NT2/D1 (cell line): Measurements from ENCODE around the gene STXBP2.
A peak's percentile ranks its signal among the peaks of the same experiment; 100 is the strongest.

Experiments used
- DNase-seq: peaks from one replicate; pipeline ENCODE4 v3.0.0-alpha.2; 2011; ENCODE audit warnings: low read depth, low spot score
- H3K27me3 ChIP-seq: 2 replicates; pipeline ENCODE4 v1.6.0; 2011; ENCODE audit warnings: mild to moderate bottlenecking; ENCODE audit not compliant: insufficient read length, insufficient read depth
- H3K36me3 ChIP-seq: 2 replicates; pipeline ENCODE4 v1.6.1; 2011; ENCODE audit warnings: mild to moderate bottlenecking, low read length, mixed read lengths; ENCODE audit not compliant: insufficient read depth, insufficient read length
- H3K4me1 ChIP-seq: 2 replicates; pipeline ENCODE4 v1.5.1; 2011; ENCODE audit not compliant: insufficient read depth, insufficient read length
- H3K4me3 ChIP-seq: 2 replicates; pipeline ENCODE4 v1.5.1; 2011; ENCODE audit warnings: low read depth; ENCODE audit not compliant: insufficient read length
- H3K9ac ChIP-seq: 2 replicates; pipeline ENCODE4 v1.6.0; 2011; ENCODE audit warnings: low read depth; ENCODE audit not compliant: insufficient read length
- H3K9me3 ChIP-seq: 2 replicates; pipeline ENCODE4 v1.5.1; 2011; ENCODE audit warnings: mild to moderate bottlenecking, low read length; ENCODE audit not compliant: insufficient read depth
- SUZ12 ChIP-seq: IDR thresholded peaks from 2 replicates; pipeline ENCODE4 v1.6.1; 2011; ENCODE audit not compliant: insufficient read length, insufficient read depth; ENCODE audit errors: extremely low read depth
- YY1 ChIP-seq: IDR thresholded peaks from 2 replicates; pipeline ENCODE4 v1.6.1; 2011; ENCODE audit not compliant: insufficient read length, insufficient read depth
- ZNF274 ChIP-seq: IDR thresholded peaks from 2 replicates; pipeline ENCODE4 v1.6.1; 2011; ENCODE audit warnings: mild to moderate bottlenecking, low read depth, low read length

The STXBP2 gene

DNA sequence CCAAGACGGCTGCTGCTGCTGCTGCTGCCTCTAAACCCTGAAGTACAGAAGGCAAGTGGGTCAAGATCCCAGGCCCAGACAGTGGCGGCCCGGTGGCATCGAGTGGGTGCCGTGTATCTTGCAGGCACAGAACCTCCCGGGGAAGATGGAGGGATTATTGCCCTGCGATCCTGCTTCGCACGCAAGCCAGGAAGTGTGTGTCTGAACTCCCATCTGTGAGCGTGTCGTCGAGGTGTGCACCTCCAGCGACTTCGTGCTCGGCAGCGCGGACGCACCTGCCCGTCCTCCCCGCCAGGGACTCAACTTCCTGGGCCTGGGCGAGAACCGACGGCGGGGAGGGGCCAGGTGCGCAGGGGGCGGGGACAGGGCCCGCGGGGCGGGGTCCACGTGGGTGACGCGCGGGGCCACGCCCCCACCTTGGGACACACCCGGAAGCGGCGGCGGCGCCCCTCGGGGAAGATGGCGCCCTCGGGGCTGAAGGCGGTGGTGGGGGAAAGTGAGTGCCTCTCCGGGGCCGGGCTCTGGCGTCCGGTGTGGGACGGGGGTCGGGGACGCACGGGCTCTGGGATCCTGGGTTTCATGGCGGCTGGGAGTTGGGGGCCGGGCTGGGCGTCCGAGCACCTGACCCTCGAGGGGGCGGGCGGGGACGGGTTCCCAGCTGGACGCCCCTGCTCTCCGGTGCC, at the start of gene STXBP2:
Gene STXBP2 (plus strand): TSS at position 420 of the 683 bp plus-strand sequence. CDS start 40 bp downstream, at position 460.
- no peaks in the 10 kb centered on the region for H3K9me3 ChIP-seq
- DNase-seq = peak; percentile 60
- H3K36me3 ChIP-seq = peaks cover 22% of the 10 kb centered on the region
- H3K27me3 ChIP-seq = peaks cover 32% of the 10 kb centered on the region
- H3K4me1 ChIP-seq = peaks cover 9% of the 10 kb centered on the region
- TF ChIP-seq ZNF274 = no peak
- no peak for TF ChIP-seq SUZ12
- peak; percentile 42 for TF ChIP-seq YY1
- H3K9ac ChIP-seq = peak within 1 kb of the TSS; percentile 91
- peak within 1 kb of the TSS; percentile 81 for H3K4me3 ChIP-seq

DNA sequence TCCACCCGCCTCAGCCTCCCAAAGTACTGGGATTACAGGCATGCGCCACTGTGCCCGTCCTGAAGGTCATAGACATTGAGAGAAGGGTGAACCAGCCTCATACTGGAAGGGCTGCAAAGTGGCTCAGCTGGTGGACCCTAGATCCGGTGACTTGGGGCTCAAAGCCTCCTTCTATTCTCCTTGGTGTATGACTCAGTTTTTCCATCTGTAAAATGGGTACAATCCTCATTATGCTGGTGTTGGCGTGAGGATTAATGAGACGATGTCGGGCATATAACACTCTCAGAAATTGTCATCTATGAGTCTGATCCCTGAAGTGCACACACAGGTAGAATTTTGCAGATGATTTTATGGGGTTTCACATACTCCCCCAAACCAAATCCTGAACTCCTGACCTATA, 47.1 kb upstream of the STXBP2 start:
- Histone ChIP-seq H3K9ac (no peak overlapping the region), H3K4me1 (peaks cover 6% of the 10 kb centered on the region), H3K36me3 (no peaks in the 10 kb centered on the region), H3K27me3 (peaks cover 2% of the 10 kb centered on the region), H3K4me3 (no peak overlapping the region), H3K9me3 (no peaks in the 10 kb centered on the region)
- TF ChIP-seq ZNF274 (no peak), YY1 (no peak), SUZ12 (no peak)
- no peak for DNase-seq

DNA sequence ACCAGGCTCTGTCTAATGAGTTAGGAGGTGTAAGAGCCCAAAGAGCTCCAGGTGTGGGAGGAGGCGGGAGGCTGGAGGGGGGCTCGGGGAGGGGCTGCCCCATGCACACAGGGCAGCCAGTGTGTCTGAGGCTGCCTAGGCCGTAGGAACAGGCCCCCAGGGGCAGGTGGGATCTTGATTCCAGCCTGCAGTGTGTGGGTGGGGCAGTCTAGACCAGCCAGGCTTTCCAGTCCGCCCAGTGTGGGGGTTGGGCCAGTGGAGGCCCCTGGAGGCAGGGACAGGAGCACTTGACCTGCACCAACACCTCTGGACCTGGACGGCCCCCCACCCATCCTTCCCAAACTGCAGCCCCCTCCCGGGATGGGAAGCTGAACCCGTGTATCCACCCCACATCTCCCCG, 46.7 kb upstream of the STXBP2 start:
- DNase-seq = no peak
- no peaks in the 10 kb centered on the region for H3K9me3 ChIP-seq
- H3K4me1 ChIP-seq = peaks cover 6% of the 10 kb centered on the region
- no peaks in the 10 kb centered on the region for H3K36me3 ChIP-seq
- peaks cover 5% of the 10 kb centered on the region for H3K27me3 ChIP-seq
- H3K4me3 ChIP-seq = no peak overlapping the region
- H3K9ac ChIP-seq = no peak overlapping the region
- TF ChIP-seq SUZ12 = no peak
- TF ChIP-seq YY1 = no peak
- no peak for TF ChIP-seq ZNF274

DNA sequence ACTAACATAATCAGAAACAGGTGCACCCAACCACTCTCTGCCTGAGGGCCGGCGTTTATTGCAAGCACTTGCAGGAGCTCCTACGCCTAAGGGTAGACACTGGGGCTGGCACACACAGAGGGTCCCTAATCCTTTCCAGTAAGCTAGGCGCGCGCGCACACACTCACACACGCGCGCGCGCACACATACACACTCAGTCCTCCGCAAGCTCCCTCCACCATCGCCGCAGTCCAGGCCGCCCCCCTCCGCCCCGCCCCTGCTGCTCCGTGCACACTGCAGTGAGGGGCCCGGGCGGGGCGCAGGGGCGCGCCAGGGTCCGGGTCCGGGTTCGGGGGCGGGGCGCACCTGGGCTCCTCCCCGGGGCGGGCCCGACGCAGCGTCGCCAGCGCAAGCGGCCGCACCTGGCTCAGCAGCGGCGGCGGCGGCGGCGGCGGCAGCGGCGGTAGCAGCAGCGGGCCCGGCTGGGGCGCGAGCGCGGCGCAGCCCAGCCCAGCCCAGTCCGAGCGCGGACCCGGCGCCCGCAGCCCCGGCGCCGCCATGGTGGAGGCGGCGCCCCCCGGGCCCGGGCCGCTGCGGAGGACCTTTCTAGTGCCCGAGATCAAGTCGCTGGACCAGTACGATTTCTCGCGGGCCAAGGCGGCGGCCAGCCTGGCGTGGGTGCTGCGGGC, 41.3 kb upstream of the STXBP2 start, which contains the start of gene CAMSAP3:
Gene CAMSAP3 (plus strand): TSS at position 398 of the 668 bp plus-strand sequence. CDS start 140 bp downstream, at position 538.
- TF ChIP-seq ZNF274 = no peak
- no peak for TF ChIP-seq YY1
- TF ChIP-seq SUZ12 = no peak
- Histone ChIP-seq H3K27me3 (peaks cover 20% of the 10 kb centered on the region), H3K9me3 (no peaks in the 10 kb centered on the region), H3K4me1 (peaks cover 15% of the 10 kb centered on the region), H3K4me3 (peak within 1 kb of the TSS; percentile 61), H3K36me3 (no peaks in the 10 kb centered on the region), H3K9ac (peak within 1 kb of the TSS; percentile 80)
- peak; percentile 20 for DNase-seq

DNA sequence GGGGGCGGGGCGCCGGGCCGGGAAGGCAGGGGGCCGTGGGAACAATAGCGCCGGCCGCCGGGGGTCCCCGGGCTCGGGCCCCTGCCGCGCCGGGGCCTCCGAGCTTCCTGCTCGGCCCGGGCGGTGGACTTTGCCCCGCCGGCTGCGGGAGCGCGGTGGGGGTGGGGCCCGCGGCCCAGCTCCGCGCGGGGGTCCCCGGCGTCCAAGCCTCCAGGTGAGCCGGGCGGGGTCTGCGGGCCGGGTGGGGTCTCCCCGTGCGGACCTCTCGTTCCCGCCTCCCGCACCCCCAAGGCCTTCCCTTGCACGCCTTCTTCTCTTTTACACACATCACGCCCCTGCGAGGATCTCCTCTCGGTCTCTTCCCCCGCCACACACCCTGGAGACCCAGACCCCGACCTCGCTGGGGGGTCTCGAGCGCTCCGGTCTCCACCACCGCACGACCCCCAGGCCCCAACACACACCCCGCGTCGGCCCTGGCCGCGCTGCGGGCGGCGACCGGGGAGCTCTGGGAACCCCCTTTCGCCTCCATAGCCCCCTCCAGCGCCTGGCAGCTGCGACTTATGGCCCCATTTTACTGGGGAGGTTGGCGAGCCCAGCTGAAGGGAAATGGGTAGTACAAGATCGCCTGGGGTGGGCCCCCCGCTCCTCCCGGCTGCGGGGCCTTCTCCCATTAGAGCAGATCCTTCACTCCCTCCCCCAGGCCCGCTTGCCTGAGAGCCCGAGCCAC, 40.5 kb upstream of the STXBP2 start:
- Histone ChIP-seq H3K4me1 (peaks cover 12% of the 10 kb centered on the region), H3K36me3 (no peaks in the 10 kb centered on the region), H3K4me3 (peak overlapping the region; percentile 61), H3K9me3 (no peaks in the 10 kb centered on the region), H3K27me3 (peaks cover 20% of the 10 kb centered on the region), H3K9ac (peak overlapping the region; percentile 80)
- DNase-seq = no peak
- no peak for TF ChIP-seq YY1
- TF ChIP-seq SUZ12 = no peak
- TF ChIP-seq ZNF274 = no peak

DNA sequence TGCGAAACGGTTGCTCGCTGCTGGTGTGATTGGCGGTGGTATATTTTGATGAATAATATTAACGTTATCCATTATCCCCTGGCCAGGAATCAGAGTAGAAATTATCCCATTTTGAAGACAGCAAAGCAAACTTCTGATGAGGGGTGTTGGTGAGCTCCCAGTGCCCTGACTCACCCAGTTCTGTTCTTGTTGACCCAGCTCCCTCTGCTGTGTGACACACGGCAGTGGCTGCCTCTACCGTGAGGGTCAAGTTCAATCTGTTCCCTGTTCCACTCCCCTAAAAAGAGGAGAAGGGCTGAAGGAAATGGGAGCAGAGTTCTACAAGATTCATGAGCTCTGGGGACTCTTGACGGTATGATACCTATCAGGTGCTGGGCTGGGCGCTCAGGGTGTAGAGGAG, 39.2 kb upstream of the STXBP2 start:
- no peak for TF ChIP-seq ZNF274
- no peak for TF ChIP-seq YY1
- TF ChIP-seq SUZ12 = no peak
- H3K4me1 ChIP-seq = peaks cover 12% of the 10 kb centered on the region
- H3K9me3 ChIP-seq = no peaks in the 10 kb centered on the region
- H3K4me3 ChIP-seq = no peak overlapping the region
- no peak for DNase-seq
- no peaks in the 10 kb centered on the region for H3K36me3 ChIP-seq
- H3K27me3 ChIP-seq = peaks cover 20% of the 10 kb centered on the region
- no peak overlapping the region for H3K9ac ChIP-seq

DNA sequence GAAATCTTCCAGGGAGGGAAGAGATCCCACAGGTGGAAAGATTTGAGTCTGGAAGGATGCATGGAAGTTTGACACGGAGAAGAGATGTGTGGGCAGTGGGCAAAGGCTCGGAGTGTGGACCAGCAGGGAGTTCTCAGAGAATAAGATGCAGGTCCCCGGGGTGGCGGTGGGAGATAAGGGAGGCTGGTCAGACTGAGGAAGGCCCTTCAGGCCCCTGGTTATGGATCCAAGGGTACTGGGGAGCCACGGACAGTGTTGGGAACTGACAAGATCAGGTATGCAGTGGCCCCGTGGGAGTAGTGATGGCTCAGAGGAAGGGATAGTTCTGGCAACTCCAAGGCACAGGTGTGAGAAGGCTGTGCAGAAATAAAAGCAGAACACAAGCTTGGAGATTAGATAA, 38.7 kb upstream of the STXBP2 start:
- DNase-seq = no peak
- no peak overlapping the region for H3K4me3 ChIP-seq
- H3K9me3 ChIP-seq = no peaks in the 10 kb centered on the region
- peaks cover 20% of the 10 kb centered on the region for H3K27me3 ChIP-seq
- peaks cover 12% of the 10 kb centered on the region for H3K4me1 ChIP-seq
- H3K9ac ChIP-seq = no peak overlapping the region
- no peaks in the 10 kb centered on the region for H3K36me3 ChIP-seq
- TF ChIP-seq YY1 (no peak), SUZ12 (no peak), ZNF274 (no peak)
